ENCODE measurements around the gene CHRNA4. TPM values are rescaled to one million over a fixed set of nuclear protein-coding genes. Genes with fewer than 3 reads are reported as not detected.

CHRNA4 gene
- total and polyA plus RNA-seq, 9 of the 15 experiments (the other 6 are each of a cell fraction or from before 2014, with no cell fraction given), result not detected

DNA sequence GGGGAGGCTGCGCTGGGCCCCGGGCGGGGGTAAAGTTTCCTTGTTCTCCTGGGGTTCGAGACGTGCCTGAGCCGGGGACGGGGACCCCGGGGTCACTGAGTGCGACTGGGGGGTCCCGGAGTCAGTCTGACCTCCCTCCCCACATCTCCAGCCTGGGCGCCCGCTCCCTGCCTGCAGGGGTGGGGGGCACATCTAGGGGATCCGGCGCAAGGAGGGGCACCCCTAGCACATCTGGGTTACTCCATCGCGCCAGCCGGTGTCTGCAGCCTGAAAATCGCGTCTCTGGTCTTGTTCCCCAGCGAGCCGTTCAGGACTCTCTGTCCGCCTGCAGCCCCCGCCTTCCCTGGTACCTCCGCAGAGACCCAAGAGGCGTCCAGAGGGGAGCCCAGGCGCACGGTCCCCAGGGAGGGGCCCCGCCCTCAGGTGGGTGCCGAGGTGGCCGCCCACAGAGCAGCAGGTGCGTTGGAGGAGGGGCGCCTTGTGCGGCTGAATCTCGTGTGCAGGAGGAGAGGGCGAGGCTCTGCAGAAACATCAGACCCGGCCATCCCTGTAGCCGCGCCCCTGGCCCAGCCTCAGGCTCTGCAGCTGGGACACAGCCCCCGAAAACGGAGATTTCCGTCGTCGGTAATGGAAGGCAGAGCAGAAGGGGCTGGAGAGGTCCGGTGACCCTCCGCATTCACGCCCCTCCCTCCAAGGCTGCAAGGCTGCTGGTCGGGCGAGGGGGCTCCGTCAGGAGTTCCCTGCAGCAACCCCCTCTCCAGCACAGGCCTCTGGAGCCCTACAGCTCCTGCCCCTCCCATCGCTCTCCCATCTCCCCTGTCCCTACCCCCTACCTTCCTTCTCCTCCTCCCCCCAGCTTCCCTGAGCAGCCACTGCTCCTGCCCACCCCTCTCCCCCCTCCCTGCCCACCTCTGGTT is 628 bp upstream of the CHRNA4 start:
- FAIRE-seq, result no peak
- ATAC-seq, result no peak
- WGBS (ENCODE audit: insufficient coverage, low coverage, missing lambda C conversion rate), result 39% methylated on average over 35 of the region's 50 CpGs
- H3K27me3 ChIP-seq (ENCODE audit: control insufficient read depth in 2 of 2, insufficient read depth in 2 of 2, low read length in 2 of 2), result peaks cover 4 to 37% of the 10 kb centered on the region in 2 experiments; a peak in 4 of 5 replicates
- in situ Hi-C loops (cut with MboI) (no loop called here), intact Hi-C loops (cut with micrococcal nuclease) (no loop called here)
- H3K27ac ChIP-seq (ENCODE audit: extremely low read depth, low read depth, low read length), result no peak overlapping the region
- ChIA-PET CTCF (ENCODE audit: low intra/inter-chr PET ratio) (no interaction called here), POLR2A (interaction anchor here (0.6 kb wide), 1 partner anchor 13 kb away, joined by 3 read pairs; no protein-coding TSS in a partner anchor)
- no TSS peak for BruUV-seq (replicated peaks)
- H3K9me3 ChIP-seq (replicated peaks; ENCODE audit: control insufficient read depth, insufficient read depth, low read depth, low read length), result no peaks in the 10 kb centered on the region
- H3K4me2 ChIP-seq (ENCODE audit: insufficient read depth, low read length), result no peak overlapping the region
- no peaks in the 10 kb centered on the region for H3K9me1 ChIP-seq (ENCODE audit: control insufficient read depth, insufficient read depth, low read length)
- H2AFZ ChIP-seq (ENCODE audit: low read depth, low read length), result no peak overlapping the region
- DNase-seq (ENCODE audit: extremely low read depth in 1 of 4, low spot score in 3 of 4), result no peak
- peaks cover 0 to 24% of the 10 kb centered on the region in 2 experiments; a peak in 2 of 5 replicates for H3K4me1 ChIP-seq (replicated peaks in 1 of 2; ENCODE audit: control insufficient read depth in 2 of 2, insufficient read depth in 2 of 2, low read length in 2 of 2)
- H4K20me1 ChIP-seq (replicated peaks; ENCODE audit: control insufficient read depth, insufficient read depth, low read length), result no peaks in the 10 kb centered on the region; the same call in none of the 2 replicates
- H3K36me3 ChIP-seq (ENCODE audit: control insufficient read depth, insufficient read depth, low read length), result no peaks in the 10 kb centered on the region
- no peak overlapping the region for H3K4me3 ChIP-seq
- no peaks in the 10 kb centered on the region for H3K79me2 ChIP-seq (ENCODE audit: control insufficient read depth, insufficient read depth, low read length)
- TF ChIP-seq, protein P1, sequence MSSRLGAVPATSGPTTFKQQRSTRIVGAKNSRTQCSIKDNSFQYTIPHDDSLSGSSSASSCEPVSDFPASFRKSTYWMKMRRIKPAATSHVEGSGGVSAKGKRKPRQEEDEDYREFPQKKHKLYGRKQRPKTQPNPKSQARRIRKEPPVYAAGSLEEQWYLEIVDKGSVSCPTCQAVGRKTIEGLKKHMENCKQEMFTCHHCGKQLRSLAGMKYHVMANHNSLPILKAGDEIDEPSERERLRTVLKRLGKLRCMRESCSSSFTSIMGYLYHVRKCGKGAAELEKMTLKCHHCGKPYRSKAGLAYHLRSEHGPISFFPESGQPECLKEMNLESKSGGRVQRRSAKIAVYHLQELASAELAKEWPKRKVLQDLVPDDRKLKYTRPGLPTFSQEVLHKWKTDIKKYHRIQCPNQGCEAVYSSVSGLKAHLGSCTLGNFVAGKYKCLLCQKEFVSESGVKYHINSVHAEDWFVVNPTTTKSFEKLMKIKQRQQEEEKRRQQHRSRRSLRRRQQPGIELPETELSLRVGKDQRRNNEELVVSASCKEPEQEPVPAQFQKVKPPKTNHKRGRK (tag; IDR thresholded peaks at IDR 0.05), result no peak
- TF ChIP-seq MTA1 (IDR thresholded peaks at IDR 0.05; ENCODE audit: borderline replicate concordance) (no peak), MCM7 (IDR thresholded peaks at IDR 0.05) (no peak)
- H3K9ac ChIP-seq (ENCODE audit: insufficient read depth in 1 of 2, low read depth in 2 of 2, low read length in 2 of 2), result no peak overlapping the region

Measured in K562 (cell line).